Keratinocyte (primary cell): ENCODE data around the gene NAA11.

Experiments
- EZH2 ChIP-seq: IDR thresholded peaks from one replicate; pipeline ENCODE4 v1.6.1; 2012; ENCODE audit warnings: inconsistent platforms, mild to moderate bottlenecking, low read length, moderate library complexity
- TF ChIP-seq, protein P1 (sequence below), 3 experiments: IDR thresholded peaks in 1 of 3; conservative IDR thresholded peaks in 1 of 3; optimal IDR thresholded peaks in 1 of 3; 2 replicates in 2 of 3; 3 replicates in 1 of 3; pipeline versions ENCODE3 to v1.5.1; 2011; ENCODE audit warnings: low read length in 3 of 3, mild to moderate bottlenecking in 3 of 3, moderate library complexity in 2 of 3, control low read depth in 1 of 3, inconsistent platforms in 1 of 3; ENCODE audit not compliant: insufficient read depth in 2 of 3; ENCODE audit errors: extremely low read depth in 1 of 3

DNA sequence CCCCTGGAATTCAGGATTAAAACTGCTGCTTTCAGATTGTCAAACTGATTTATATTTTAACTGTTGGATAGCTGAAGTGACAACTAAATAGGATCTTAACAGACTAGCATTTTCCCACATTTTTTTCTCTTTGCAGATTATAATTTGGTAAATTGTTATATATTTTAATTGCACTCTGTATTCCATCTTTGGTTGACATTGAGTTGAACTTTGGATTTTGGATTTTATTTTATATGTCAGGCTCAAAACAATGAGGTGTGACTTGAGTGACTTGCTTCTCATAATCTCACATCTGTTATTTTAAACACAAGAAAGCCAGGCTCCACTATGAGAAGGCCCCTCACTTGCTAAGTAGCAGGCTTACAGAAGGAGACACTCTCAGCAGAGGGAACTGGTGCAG, 38.1 kb downstream of the NAA11 start:
- TF ChIP-seq, protein P1, sequence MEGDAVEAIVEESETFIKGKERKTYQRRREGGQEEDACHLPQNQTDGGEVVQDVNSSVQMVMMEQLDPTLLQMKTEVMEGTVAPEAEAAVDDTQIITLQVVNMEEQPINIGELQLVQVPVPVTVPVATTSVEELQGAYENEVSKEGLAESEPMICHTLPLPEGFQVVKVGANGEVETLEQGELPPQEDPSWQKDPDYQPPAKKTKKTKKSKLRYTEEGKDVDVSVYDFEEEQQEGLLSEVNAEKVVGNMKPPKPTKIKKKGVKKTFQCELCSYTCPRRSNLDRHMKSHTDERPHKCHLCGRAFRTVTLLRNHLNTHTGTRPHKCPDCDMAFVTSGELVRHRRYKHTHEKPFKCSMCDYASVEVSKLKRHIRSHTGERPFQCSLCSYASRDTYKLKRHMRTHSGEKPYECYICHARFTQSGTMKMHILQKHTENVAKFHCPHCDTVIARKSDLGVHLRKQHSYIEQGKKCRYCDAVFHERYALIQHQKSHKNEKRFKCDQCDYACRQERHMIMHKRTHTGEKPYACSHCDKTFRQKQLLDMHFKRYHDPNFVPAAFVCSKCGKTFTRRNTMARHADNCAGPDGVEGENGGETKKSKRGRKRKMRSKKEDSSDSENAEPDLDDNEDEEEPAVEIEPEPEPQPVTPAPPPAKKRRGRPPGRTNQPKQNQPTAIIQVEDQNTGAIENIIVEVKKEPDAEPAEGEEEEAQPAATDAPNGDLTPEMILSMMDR (optimal IDR thresholded peaks at IDR 0.05 in 1 of 3, IDR thresholded peaks at IDR 0.05 in 1 of 3, conservative IDR thresholded peaks at IDR 0.05 in 1 of 3; ENCODE audit: extremely low read depth in 1 of 3, insufficient read depth in 2 of 3, low read length in 3 of 3) = no peak
- TF ChIP-seq EZH2 = no peak
